GM19438 (cell line): ENCODE measurements around the gene APOL4.
"Not testable (repeated sequence)": the region's sequence is repeated elsewhere in the genome, so short reads cannot be mapped to it uniquely, and the experiment has no call there.

Experiments
- ATAC-seq: cut with Tn5 transposase; IDR thresholded peaks from one replicate; pipeline ENCODE4 v1.9.1; 2021; ENCODE audit warnings: low read depth; ENCODE audit not compliant: unreplicated experiment

Gene APOL4

GRCh38 chr22:36201630-36202319 lies at the start of gene APOL4:
TSS of gene APOL4 (minus strand) at chr22:36201809. CDS start at chr22:36201734, 75 bp downstream.
- ATAC-seq: no peak

GRCh38 chr22:36250292-36250960 lies 48.8 kb upstream of the APOL4 start:
- ATAC-seq: not testable (repeated sequence)

GRCh38 chr22:36249160-36249559 lies 47.6 kb upstream of the APOL4 start:
- ATAC-seq: no peak

- ATAC-seq: no peak
These were observed 46.3 kb upstream of the APOL4 start for GRCh38 chr22:36247955-36248354.

GRCh38 chr22:36246718-36247117 lies 45.1 kb upstream of the APOL4 start:
- no peak for ATAC-seq

GRCh38 chr22:36245805-36246356 lies 44.3 kb upstream of the APOL4 start:
- ATAC-seq: no peak

- no peak for ATAC-seq
These were observed 43.1 kb upstream of the APOL4 start for GRCh38 chr22:36244522-36245391.

- ATAC-seq: no peak
These were observed 42.4 kb upstream of the APOL4 start for GRCh38 chr22:36243986-36244385.

GRCh38 chr22:36239401-36240171 lies 38.0 kb upstream of the APOL4 start, which contains the start of gene APOL2:
TSS of gene APOL2 (minus strand) at chr22:36239527. CDS start at chr22:36233162, 6,365 bp downstream.
- ATAC-seq: peak; percentile 79

GRCh38 chr22:36239150-36239400 lies 37.5 kb upstream of the APOL4 start:
- peak; percentile 27 for ATAC-seq

- peak; percentile 16 for ATAC-seq
These were observed 37.0 kb upstream of the APOL4 start for GRCh38 chr22:36238373-36239149.

GRCh38 chr22:36237462-36238372 lies 36.1 kb upstream of the APOL4 start:
- no peak for ATAC-seq

GRCh38 chr22:36236388-36237319 lies 35.0 kb upstream of the APOL4 start:
- ATAC-seq: no peak

- ATAC-seq: no peak
These were observed 34.0 kb upstream of the APOL4 start for GRCh38 chr22:36235585-36235984.

GRCh38 chr22:36234919-36235318 lies 33.3 kb upstream of the APOL4 start:
- no peak for ATAC-seq

GRCh38 chr22:36234213-36234612 lies 32.6 kb upstream of the APOL4 start:
- ATAC-seq: no peak

GRCh38 chr22:36233796-36234195 lies 32.2 kb upstream of the APOL4 start:
- no peak for ATAC-seq
